Measurements from ENCODE around the gene DCDC1.

Gene DCDC1

GRCh38 chr11:30873924-30874610, 495.5 kb downstream of the DCDC1 start:
- no peak for TF ChIP-seq CTCF (IDR thresholded peaks at IDR 0.05)
- no peak for DNase-seq (ENCODE audit: low spot score)
- Histone ChIP-seq H3K27ac (no peak overlapping the region), H3K4me3 (no peak overlapping the region)

- no peak for DNase-seq (ENCODE audit: low spot score)
- Histone ChIP-seq H3K27ac (no peak overlapping the region), H3K4me3 (no peak overlapping the region)
- no peak for TF ChIP-seq CTCF (IDR thresholded peaks at IDR 0.05)
Observed at GRCh38 chr11:30868626-30869081, 500.9 kb downstream of the DCDC1 start.

GRCh38 chr11:30863209-30863608, 506.3 kb downstream of the DCDC1 start:
- TF ChIP-seq CTCF (IDR thresholded peaks at IDR 0.05): no peak
- no peak for DNase-seq (ENCODE audit: low spot score)
- no peak overlapping the region for H3K4me3 ChIP-seq
- no peak overlapping the region for H3K27ac ChIP-seq

GRCh38 chr11:30861531-30861930, 508.0 kb downstream of the DCDC1 start:
- no peak overlapping the region for H3K27ac ChIP-seq
- no peak for TF ChIP-seq CTCF (IDR thresholded peaks at IDR 0.05)
- no peak overlapping the region for H3K4me3 ChIP-seq
- no peak for DNase-seq (ENCODE audit: low spot score)

GRCh38 chr11:30861064-30861463, 508.5 kb downstream of the DCDC1 start:
- H3K27ac ChIP-seq: no peak overlapping the region
- TF ChIP-seq CTCF (IDR thresholded peaks at IDR 0.05): no peak
- no peak overlapping the region for H3K4me3 ChIP-seq
- DNase-seq (ENCODE audit: low spot score): no peak

GRCh38 chr11:30860146-30860545, 509.4 kb downstream of the DCDC1 start:
- no peak for DNase-seq (ENCODE audit: low spot score)
- no peak for TF ChIP-seq CTCF (IDR thresholded peaks at IDR 0.05)
- H3K4me3 ChIP-seq: no peak overlapping the region
- H3K27ac ChIP-seq: no peak overlapping the region

- Histone ChIP-seq H3K27ac (no peak overlapping the region), H3K4me3 (no peak overlapping the region)
- no peak for DNase-seq (ENCODE audit: low spot score)
- TF ChIP-seq CTCF (IDR thresholded peaks at IDR 0.05): no peak
Observed at GRCh38 chr11:30859669-30860068, 509.9 kb downstream of the DCDC1 start.

All from coronary artery (tissue), 2 donors.